Middle frontal gyrus (tissue), 1 donor: ENCODE measurements around the gene IL17B.

Experiments used
- DNase-seq: peaks from one replicate; pipeline ENCODE4 v3.0.0-alpha.2; 2015; ENCODE audit warnings: low spot score; ENCODE audit errors: extremely low spot score

The IL17B gene

GRCh38 chr5:149324641-149325040 lies 54.5 kb downstream of the IL17B start:
- no peak for DNase-seq
